ENCODE results near the gene TPPP.
"Not testable (repeated sequence)": the region's sequence is repeated elsewhere in the genome, so short reads cannot be mapped to it uniquely, and the experiment has no call there.

TPPP gene

GRCh38 chr5:635306-636055 lies 57.7 kb downstream of the TPPP start:
- in situ Hi-C loops (cut with MboI; ENCODE audit: low sequenced_read_pairs, unreplicated experiment): no loop called here
- DNase-seq (ENCODE audit: low spot score): no peak
- TF ChIP-seq CTCF (IDR thresholded peaks at IDR 0.05; ENCODE audit: borderline replicate concordance, control extremely low read depth, extremely low read depth, insufficient read depth, missing control alignments): no peak

GRCh38 chr5:634191-634590 lies 59.0 kb downstream of the TPPP start:
- in situ Hi-C loops (cut with MboI; ENCODE audit: low sequenced_read_pairs, unreplicated experiment): no loop called here
- no peak for TF ChIP-seq CTCF (IDR thresholded peaks at IDR 0.05; ENCODE audit: borderline replicate concordance, control extremely low read depth, extremely low read depth, insufficient read depth, missing control alignments)
- no peak for DNase-seq (ENCODE audit: low spot score)

GRCh38 chr5:633501-633955 lies 59.6 kb downstream of the TPPP start:
- no peak for DNase-seq (ENCODE audit: low spot score)
- TF ChIP-seq CTCF (IDR thresholded peaks at IDR 0.05; ENCODE audit: borderline replicate concordance, control extremely low read depth, extremely low read depth, insufficient read depth, missing control alignments): no peak
- in situ Hi-C loops (cut with MboI; ENCODE audit: low sequenced_read_pairs, unreplicated experiment): no loop called here

GRCh38 chr5:628351-629205 lies 64.6 kb downstream of the TPPP start:
- DNase-seq (ENCODE audit: low spot score); in situ Hi-C loops (cut with MboI; ENCODE audit: low sequenced_read_pairs, unreplicated experiment): not testable (repeated sequence)

GRCh38 chr5:627840-628239 lies 65.3 kb downstream of the TPPP start:
- in situ Hi-C loops (cut with MboI; ENCODE audit: low sequenced_read_pairs, unreplicated experiment): no loop called here
- DNase-seq (ENCODE audit: low spot score): no peak

GRCh38 chr5:626850-627249 lies 66.3 kb downstream of the TPPP start:
- DNase-seq (ENCODE audit: low spot score): no peak
- in situ Hi-C loops (cut with MboI; ENCODE audit: low sequenced_read_pairs, unreplicated experiment): no loop called here
- TF ChIP-seq CTCF (IDR thresholded peaks at IDR 0.05; ENCODE audit: borderline replicate concordance, control extremely low read depth, extremely low read depth, insufficient read depth, missing control alignments): no peak

More at GRCh38 chr5:627840-628239, 65.3 kb downstream of the TPPP start:
- no peak for TF ChIP-seq CTCF (IDR thresholded peaks at IDR 0.05; ENCODE audit: borderline replicate concordance, control extremely low read depth, extremely low read depth, insufficient read depth, missing control alignments)

GRCh38 chr5:625516-625915 lies 67.6 kb downstream of the TPPP start:
- no peak for DNase-seq (ENCODE audit: low spot score)
- no peak for TF ChIP-seq CTCF (IDR thresholded peaks at IDR 0.05; ENCODE audit: borderline replicate concordance, control extremely low read depth, extremely low read depth, insufficient read depth, missing control alignments)
- in situ Hi-C loops (cut with MboI; ENCODE audit: low sequenced_read_pairs, unreplicated experiment): no loop called here

All from GM13976 (cell line).